Brain microvascular endothelial cell (primary cell): ENCODE results near the gene ZSCAN12.
"Not testable (repeated sequence)": the region's sequence is repeated elsewhere in the genome, so short reads cannot be mapped to it uniquely, and the experiment has no call there.

ENCODE experiments used
- DNase-seq: peaks from one replicate; pipeline ENCODE4 v3.0.0-alpha.2; 2020
- H3K27ac ChIP-seq: fragments of 250-450 bp; sonication (Bioruptor Pico); 2 replicates; pipeline ENCODE4 v1.5.1; 2020; ENCODE audit warnings: mild to moderate bottlenecking, moderate library complexity
- H3K27me3 ChIP-seq: fragments of 250-450 bp; sonication (Bioruptor Pico); replicated peaks from 2 replicates; pipeline ENCODE4 v1.5.1; 2020; ENCODE audit warnings: mild to moderate bottlenecking
- H3K36me3 ChIP-seq: fragments of 250-450 bp; sonication (Bioruptor Pico); replicated peaks from 2 replicates; pipeline ENCODE4 v1.5.1; 2020; ENCODE audit warnings: mild to moderate bottlenecking
- H3K4me3 ChIP-seq: 2 replicates; pipeline ENCODE4 v1.5.1; 2011; ENCODE audit warnings: low read depth, mild to moderate bottlenecking, control low read depth, low read length, moderate library complexity
- CTCF ChIP-seq: IDR thresholded peaks from 2 replicates; pipeline ENCODE4 v1.5.1; 2011; ENCODE audit warnings: low read depth, mild to moderate bottlenecking, moderate library complexity, low read length, control low read depth, inconsistent platforms; ENCODE audit errors: missing control alignments
- in situ Hi-C: cut with HindIII; loops from 2 replicates; pipeline ENCODE4 v1.10.0; 2017; ENCODE audit warnings: low sequenced_read_pairs, low pct_ligation_motif_present

ZSCAN12 gene

GRCh38 chr6:28373925-28374324 is 25.6 kb downstream of the ZSCAN12 start:
- in situ Hi-C loops: no loop called here
- Histone ChIP-seq H3K27ac (no peak overlapping the region), H3K4me3 (no peak overlapping the region), H3K36me3 (no peaks in the 10 kb centered on the region), H3K27me3 (no peaks in the 10 kb centered on the region)
- no peak for DNase-seq
- TF ChIP-seq CTCF: no peak

- in situ Hi-C loops: no loop called here
- no peak for DNase-seq
- H3K27ac ChIP-seq: no peak overlapping the region
- no peak overlapping the region for H3K4me3 ChIP-seq
- H3K27me3 ChIP-seq: no peaks in the 10 kb centered on the region
- no peak for TF ChIP-seq CTCF
- no peaks in the 10 kb centered on the region for H3K36me3 ChIP-seq
Measured at GRCh38 chr6:28371706-28372451, 27.7 kb downstream of the ZSCAN12 start.

GRCh38 chr6:28371280-28371679 is 28.3 kb downstream of the ZSCAN12 start:
- in situ Hi-C loops: no loop called here
- H3K27me3 ChIP-seq: no peaks in the 10 kb centered on the region
- DNase-seq: no peak
- H3K27ac ChIP-seq: no peak overlapping the region
- H3K4me3 ChIP-seq: no peak overlapping the region
- peaks cover 2% of the 10 kb centered on the region for H3K36me3 ChIP-seq
- TF ChIP-seq CTCF: no peak

- in situ Hi-C loops: no loop called here
- H3K27ac ChIP-seq: no peak overlapping the region
Measured at GRCh38 chr6:28370440-28370839, 29.1 kb downstream of the ZSCAN12 start.

GRCh38 chr6:28369463-28369862 is 30.1 kb downstream of the ZSCAN12 start:
- in situ Hi-C loops: no loop called here
- no peak for TF ChIP-seq CTCF
- Histone ChIP-seq H3K36me3 (peaks cover 17% of the 10 kb centered on the region), H3K27me3 (no peaks in the 10 kb centered on the region), H3K4me3 (no peak overlapping the region), H3K27ac (no peak overlapping the region)
- no peak for DNase-seq

More at GRCh38 chr6:28370440-28370839, 29.1 kb downstream of the ZSCAN12 start:
- no peak for TF ChIP-seq CTCF
- peaks cover 10% of the 10 kb centered on the region for H3K36me3 ChIP-seq
- H3K27me3 ChIP-seq: no peaks in the 10 kb centered on the region
- H3K4me3 ChIP-seq: no peak overlapping the region
- no peak for DNase-seq

GRCh38 chr6:28368522-28368921 is 31.0 kb downstream of the ZSCAN12 start:
- no peak for DNase-seq
- in situ Hi-C loops: no loop called here
- Histone ChIP-seq H3K36me3 (peaks cover 24% of the 10 kb centered on the region), H3K4me3 (no peak overlapping the region), H3K27me3 (no peaks in the 10 kb centered on the region), H3K27ac (no peak overlapping the region)
- no peak for TF ChIP-seq CTCF

GRCh38 chr6:28365590-28365989 is 34.0 kb downstream of the ZSCAN12 start:
- H3K27me3 ChIP-seq, H3K4me3 ChIP-seq, H3K27ac ChIP-seq, DNase-seq, in situ Hi-C loops: not testable (repeated sequence)
- peaks cover 26% of the 10 kb centered on the region for H3K36me3 ChIP-seq
